Mononuclear cell (primary cell): ENCODE data around the gene SLC13A1. TPM values are rescaled to one million over a fixed set of nuclear protein-coding genes. Genes with fewer than 3 reads are reported as not detected.

Experiments used
- H3K27me3 ChIP-seq: 2 replicates; pipeline ENCODE4 v1.6.0; 2011; ENCODE audit warnings: low read length, control low read depth; ENCODE audit not compliant: insufficient read depth
- H3K4me1 ChIP-seq: 2 replicates; pipeline ENCODE4 v1.5.1; 2011; ENCODE audit warnings: mild to moderate bottlenecking, low read length, control low read depth; ENCODE audit not compliant: insufficient read depth
- H3K4me3 ChIP-seq: 2 replicates; pipeline ENCODE4 v1.5.1; 2011; ENCODE audit warnings: mild to moderate bottlenecking, low read length, moderate library complexity
- H3K9me3 ChIP-seq: 2 replicates; pipeline ENCODE4 v1.5.1; 2011; ENCODE audit warnings: low read depth, mild to moderate bottlenecking, control low read depth, low read length
- total RNA-seq: library from RNA; depleted of rRNA; stranded (reverse); fragments of >200 nt; gene quantifications from one replicate; pipeline ENCODE4 v1.2.3, GENCODE V29; 2012

The SLC13A1 gene
- total RNA-seq, 1 donor = not detected

DNA sequence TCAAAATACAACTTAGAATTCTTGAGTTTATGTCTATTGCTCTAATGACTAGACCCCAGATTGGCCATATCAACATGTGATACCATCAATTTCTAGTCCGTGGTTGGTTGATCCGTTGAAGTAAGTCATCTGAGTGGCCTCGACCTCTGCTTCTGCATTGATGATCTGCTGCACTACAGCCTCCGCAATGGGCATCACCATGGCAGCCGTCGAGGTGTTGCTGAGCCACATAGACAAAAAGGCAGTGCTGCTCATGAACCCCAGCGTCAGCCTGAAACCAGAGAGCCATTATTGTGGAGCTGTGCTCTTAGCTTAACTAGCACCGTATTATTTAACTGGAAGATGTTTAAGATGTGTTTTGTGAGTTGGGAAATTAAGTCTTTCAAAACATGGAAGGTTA, 30.7 kb downstream of the SLC13A1 start:
- H3K4me3 ChIP-seq = no peak overlapping the region
- H3K9me3 ChIP-seq = no peaks in the 10 kb centered on the region
- H3K27me3 ChIP-seq = no peaks in the 10 kb centered on the region
- no peaks in the 10 kb centered on the region for H3K4me1 ChIP-seq

GRCh38 chr7:123157606-123158005, 42.2 kb downstream of the SLC13A1 start:
- Histone ChIP-seq H3K9me3 (no peaks in the 10 kb centered on the region), H3K4me1 (no peaks in the 10 kb centered on the region), H3K27me3 (no peaks in the 10 kb centered on the region), H3K4me3 (no peak overlapping the region)

DNA sequence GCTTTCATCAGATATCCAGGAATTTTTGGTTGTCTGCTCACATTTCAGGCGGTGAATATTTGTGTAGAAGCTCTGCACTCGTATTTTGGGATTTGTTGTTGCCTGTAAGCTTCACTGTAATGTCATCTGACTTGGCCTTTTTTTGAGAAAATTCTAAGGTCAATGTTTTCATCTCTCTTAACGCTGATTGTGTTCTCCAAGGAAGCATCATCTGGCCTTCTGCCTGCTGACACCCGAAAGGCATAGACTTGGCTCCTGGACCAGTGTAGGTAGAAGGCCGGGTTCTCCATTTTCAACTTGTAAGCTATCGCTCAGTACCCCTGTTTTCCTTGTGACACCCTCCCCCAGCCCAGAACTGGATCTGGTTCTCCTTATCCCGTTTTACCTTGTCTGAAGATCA, 44.2 kb downstream of the SLC13A1 start:
- H3K9me3 ChIP-seq = no peaks in the 10 kb centered on the region
- H3K4me3 ChIP-seq = no peak overlapping the region
- H3K27me3 ChIP-seq = no peaks in the 10 kb centered on the region
- H3K4me1 ChIP-seq = no peaks in the 10 kb centered on the region

DNA sequence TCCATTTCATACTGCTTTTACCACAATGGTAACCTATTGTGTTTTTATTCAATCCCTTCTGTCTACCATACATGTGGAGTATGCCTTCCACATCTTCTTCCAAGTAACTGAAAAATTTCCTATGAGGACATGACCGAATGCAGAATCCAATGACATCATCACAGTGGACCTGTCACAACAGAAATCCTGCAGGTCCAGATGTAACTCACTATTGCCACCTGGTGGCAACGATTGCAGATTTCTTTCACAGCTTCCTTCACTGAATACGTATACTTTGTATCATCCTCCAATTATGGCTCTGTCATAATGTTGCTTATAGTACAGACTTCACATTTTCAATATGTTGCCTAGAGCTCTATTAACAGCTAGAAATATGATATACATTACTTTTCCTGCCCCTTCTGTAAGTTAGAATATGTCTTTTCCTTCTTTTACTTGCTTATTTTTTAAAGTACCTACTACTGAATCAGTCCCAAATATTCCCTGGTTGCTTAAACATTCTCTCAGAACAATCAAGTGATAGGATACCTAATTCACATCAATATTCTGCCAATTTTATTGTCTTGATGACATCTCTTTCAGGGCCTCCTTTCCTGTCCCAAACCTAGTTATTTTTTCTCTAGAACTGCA, 45.4 kb downstream of the SLC13A1 start:
- H3K9me3 ChIP-seq = no peaks in the 10 kb centered on the region
- H3K4me1 ChIP-seq = no peaks in the 10 kb centered on the region
- no peaks in the 10 kb centered on the region for H3K27me3 ChIP-seq
- H3K4me3 ChIP-seq = no peak overlapping the region

DNA sequence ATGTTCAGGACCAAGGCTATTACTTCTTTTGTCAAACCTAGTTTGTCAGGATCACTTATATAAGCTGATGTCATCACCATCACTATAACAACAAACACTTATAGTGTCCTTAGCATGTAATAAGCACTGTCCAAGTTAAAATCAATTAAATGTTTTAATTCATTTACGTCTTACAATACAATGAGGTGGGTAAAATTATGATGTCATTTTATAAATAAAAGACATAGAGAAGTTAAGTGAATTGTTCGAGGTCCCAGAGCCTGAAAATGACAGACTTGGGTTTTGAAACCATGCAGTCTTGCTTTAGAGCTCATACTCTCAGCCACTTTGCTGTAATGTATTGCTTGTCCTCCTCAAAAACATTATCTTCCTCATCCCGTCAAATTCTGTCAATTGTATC, 48.3 kb downstream of the SLC13A1 start:
- Histone ChIP-seq H3K27me3 (no peaks in the 10 kb centered on the region), H3K4me3 (no peak overlapping the region), H3K4me1 (no peaks in the 10 kb centered on the region), H3K9me3 (no peaks in the 10 kb centered on the region)

GRCh38 chr7:123148813-123149212, 51.0 kb downstream of the SLC13A1 start:
- H3K9me3 ChIP-seq = no peaks in the 10 kb centered on the region
- H3K27me3 ChIP-seq = no peaks in the 10 kb centered on the region
- no peaks in the 10 kb centered on the region for H3K4me1 ChIP-seq
- no peak overlapping the region for H3K4me3 ChIP-seq

- H3K4me3 ChIP-seq = no peak overlapping the region
- H3K9me3 ChIP-seq = no peaks in the 10 kb centered on the region
- H3K27me3 ChIP-seq = no peaks in the 10 kb centered on the region
- H3K4me1 ChIP-seq = no peaks in the 10 kb centered on the region
Observed at GRCh38 chr7:123143252-123144006, 56.3 kb downstream of the SLC13A1 start.

- Histone ChIP-seq H3K9me3 (no peaks in the 10 kb centered on the region), H3K27me3 (no peaks in the 10 kb centered on the region), H3K4me3 (no peak overlapping the region), H3K4me1 (no peaks in the 10 kb centered on the region)
Observed at GRCh38 chr7:123140561-123140960, 59.2 kb downstream of the SLC13A1 start.

- no peaks in the 10 kb centered on the region for H3K27me3 ChIP-seq
- no peaks in the 10 kb centered on the region for H3K4me1 ChIP-seq
- H3K4me3 ChIP-seq = no peak overlapping the region
- H3K9me3 ChIP-seq = no peaks in the 10 kb centered on the region
Observed at GRCh38 chr7:123135960-123136359, 63.8 kb downstream of the SLC13A1 start.

- Histone ChIP-seq H3K27me3 (no peaks in the 10 kb centered on the region), H3K4me3 (no peak overlapping the region), H3K9me3 (no peaks in the 10 kb centered on the region), H3K4me1 (no peaks in the 10 kb centered on the region)
Observed at GRCh38 chr7:123133924-123134323, 65.8 kb downstream of the SLC13A1 start.

GRCh38 chr7:123131961-123132360, 67.8 kb downstream of the SLC13A1 start:
- no peak overlapping the region for H3K4me3 ChIP-seq
- H3K4me1 ChIP-seq = no peaks in the 10 kb centered on the region
- no peaks in the 10 kb centered on the region for H3K27me3 ChIP-seq
- H3K9me3 ChIP-seq = no peaks in the 10 kb centered on the region

- H3K4me1 ChIP-seq = no peaks in the 10 kb centered on the region
- H3K4me3 ChIP-seq = no peak overlapping the region
- H3K27me3 ChIP-seq = no peaks in the 10 kb centered on the region
- H3K9me3 ChIP-seq = no peaks in the 10 kb centered on the region
Observed at GRCh38 chr7:123131556-123131955, 68.2 kb downstream of the SLC13A1 start.

DNA sequence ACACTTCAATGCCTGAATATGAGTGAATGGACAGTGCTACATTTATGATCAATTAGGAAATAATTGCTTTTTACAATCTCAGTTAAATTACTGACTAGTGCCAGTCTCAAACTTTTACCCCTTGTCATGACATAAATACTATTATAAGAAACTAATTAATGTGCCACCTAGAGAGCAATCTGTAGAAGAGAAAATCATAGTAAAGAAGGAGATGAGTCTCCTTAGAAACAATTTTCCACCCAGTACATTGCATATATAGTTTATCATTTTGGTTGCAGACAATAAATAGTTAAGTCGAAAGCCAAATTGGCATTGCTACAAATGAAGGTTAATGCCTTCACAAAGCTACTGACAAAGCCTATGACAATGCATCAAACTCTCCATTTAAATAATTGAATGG, 68.6 kb downstream of the SLC13A1 start:
- H3K27me3 ChIP-seq = no peaks in the 10 kb centered on the region
- H3K4me1 ChIP-seq = no peaks in the 10 kb centered on the region
- no peak overlapping the region for H3K4me3 ChIP-seq
- H3K9me3 ChIP-seq = no peaks in the 10 kb centered on the region

DNA sequence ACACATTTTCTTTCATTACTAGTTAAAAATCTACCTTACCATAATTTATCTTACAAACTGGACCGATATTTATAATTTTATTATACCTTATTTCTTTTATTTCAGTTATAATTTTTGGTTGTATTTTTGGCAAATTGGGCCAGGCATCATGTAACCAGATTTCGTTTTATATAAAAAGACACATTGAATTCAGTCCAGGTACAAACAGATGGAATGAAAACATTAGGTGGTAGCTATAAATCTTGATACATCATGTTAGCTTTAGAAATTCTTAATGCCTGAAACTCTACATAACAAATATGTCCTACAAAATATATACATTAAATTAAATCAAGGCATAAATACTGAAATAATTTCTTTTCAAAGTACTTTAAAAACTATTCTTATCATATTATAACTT, 73.1 kb downstream of the SLC13A1 start:
- no peak overlapping the region for H3K4me3 ChIP-seq
- no peaks in the 10 kb centered on the region for H3K9me3 ChIP-seq
- no peaks in the 10 kb centered on the region for H3K4me1 ChIP-seq

GRCh38 chr7:123126171-123126570, 73.6 kb downstream of the SLC13A1 start:
- Histone ChIP-seq H3K9me3 (no peaks in the 10 kb centered on the region), H3K27me3 (no peaks in the 10 kb centered on the region), H3K4me3 (no peak overlapping the region), H3K4me1 (no peaks in the 10 kb centered on the region)

More for the DNA sequence above, 73.1 kb downstream of the SLC13A1 start:
- H3K27me3 ChIP-seq = no peaks in the 10 kb centered on the region

DNA sequence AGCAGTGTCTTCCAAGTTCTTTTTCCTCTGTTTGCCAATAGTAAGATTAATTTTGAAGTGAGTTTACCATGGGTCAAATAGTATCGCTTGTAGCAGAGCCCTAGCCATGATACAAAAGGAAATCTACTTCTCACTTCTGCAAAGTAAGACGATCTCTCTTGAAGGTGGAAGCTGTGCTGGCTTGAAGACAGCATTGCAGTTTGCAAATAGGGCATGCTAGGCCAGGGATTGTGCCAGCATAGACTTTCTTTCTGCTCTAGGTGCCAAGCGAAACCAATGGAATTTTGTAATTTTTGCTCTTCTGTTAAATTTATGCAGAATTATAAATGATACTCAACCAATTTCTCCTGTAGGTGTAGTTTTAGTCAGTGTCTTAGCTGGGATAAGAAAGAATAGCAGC, 74.5 kb downstream of the SLC13A1 start:
- H3K4me3 ChIP-seq = no peak overlapping the region
- no peaks in the 10 kb centered on the region for H3K27me3 ChIP-seq
- H3K9me3 ChIP-seq = no peaks in the 10 kb centered on the region
- no peaks in the 10 kb centered on the region for H3K4me1 ChIP-seq
